Activated naive CD8-positive, alpha-beta T cell treated with anti-CD3 and anti-CD28 coated beads for 36 hours (primary cell): Measurements from ENCODE around the gene HDGFL2. TPM values are rescaled to one million over a fixed set of nuclear protein-coding genes. Genes with fewer than 3 reads are reported as not detected.

ENCODE experiments used
- DNase-seq: peaks from one replicate; pipeline ENCODE4 v3.0.0; 2021
- H3K27ac Mint-ChIP-seq: one replicate; pipeline ENCODE4 v1.8.0; 2022; ENCODE audit warnings: mild to moderate bottlenecking, moderate library complexity, mixed read lengths
- H3K27me3 Mint-ChIP-seq: one replicate; pipeline ENCODE4 v1.8.0; 2022; ENCODE audit warnings: mild to moderate bottlenecking, mixed read lengths
- H3K36me3 Mint-ChIP-seq: one replicate; pipeline ENCODE4 v1.8.0; 2021; ENCODE audit warnings: mild to moderate bottlenecking, mixed read lengths
- H3K4me1 Mint-ChIP-seq: one replicate; pipeline ENCODE4 v1.8.0; 2021; ENCODE audit warnings: mixed read lengths
- H3K4me3 Mint-ChIP-seq: one replicate; pipeline ENCODE4 v1.8.0; 2022; ENCODE audit warnings: mild to moderate bottlenecking, moderate library complexity, mixed read lengths
- H3K9me3 Mint-ChIP-seq: one replicate; pipeline ENCODE4 v1.8.0; 2022; ENCODE audit warnings: mixed read lengths
- total RNA-seq, 2 experiments: library from RNA; stranded (reverse); gene quantifications; one replicate each; pipeline ENCODE4 v1.2.3, GENCODE V29; 2021

Gene HDGFL2
- total RNA-seq, 2 experiments from 2014 or later: 45.5 to 47.0 TPM

DNA sequence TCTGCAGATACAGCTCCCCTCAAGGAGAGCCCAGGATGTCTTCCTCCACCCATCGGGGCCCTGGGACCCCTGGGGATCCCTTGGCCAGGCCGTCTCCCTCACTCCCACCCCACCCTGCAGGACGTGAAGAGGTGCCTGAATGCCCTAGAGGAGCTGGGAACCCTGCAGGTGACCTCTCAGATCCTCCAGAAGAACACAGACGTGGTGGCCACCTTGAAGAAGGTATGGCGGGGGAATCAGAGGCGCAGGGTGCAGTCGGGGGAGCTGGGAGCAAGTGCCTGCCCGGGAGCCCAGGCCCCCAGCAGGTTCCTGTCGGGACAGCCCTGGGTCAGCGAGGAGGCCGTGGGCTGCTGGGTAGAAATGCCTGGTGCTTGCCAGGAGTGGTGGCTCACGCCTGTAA is 26.6 kb downstream of the HDGFL2 start:
- no peak overlapping the region for H3K27ac Mint-ChIP-seq
- DNase-seq: no peak
- H3K9me3 Mint-ChIP-seq: no peaks in the 10 kb centered on the region
- no peaks in the 10 kb centered on the region for H3K27me3 Mint-ChIP-seq
- peaks cover 2% of the 10 kb centered on the region for H3K36me3 Mint-ChIP-seq
- H3K4me1 Mint-ChIP-seq: no peaks in the 10 kb centered on the region
- H3K4me3 Mint-ChIP-seq: no peak overlapping the region

DNA sequence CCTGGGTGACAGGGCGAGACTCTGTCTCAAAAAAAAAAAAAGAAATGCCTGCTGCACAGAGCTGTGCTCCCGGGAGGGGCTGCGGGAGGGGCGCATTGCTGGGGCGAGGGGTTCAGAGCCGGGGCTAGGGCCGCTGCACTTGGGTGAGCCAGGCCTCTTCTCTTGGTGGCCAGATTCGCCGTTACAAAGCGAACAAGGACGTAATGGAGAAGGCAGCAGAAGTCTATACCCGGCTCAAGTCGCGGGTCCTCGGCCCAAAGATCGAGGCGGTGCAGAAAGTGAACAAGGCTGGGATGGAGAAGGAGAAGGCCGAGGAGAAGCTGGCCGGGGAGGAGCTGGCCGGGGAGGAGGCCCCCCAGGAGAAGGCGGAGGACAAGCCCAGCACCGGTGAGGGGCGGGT is 27.2 kb downstream of the HDGFL2 start:
- H3K27ac Mint-ChIP-seq: no peak overlapping the region

DNA sequence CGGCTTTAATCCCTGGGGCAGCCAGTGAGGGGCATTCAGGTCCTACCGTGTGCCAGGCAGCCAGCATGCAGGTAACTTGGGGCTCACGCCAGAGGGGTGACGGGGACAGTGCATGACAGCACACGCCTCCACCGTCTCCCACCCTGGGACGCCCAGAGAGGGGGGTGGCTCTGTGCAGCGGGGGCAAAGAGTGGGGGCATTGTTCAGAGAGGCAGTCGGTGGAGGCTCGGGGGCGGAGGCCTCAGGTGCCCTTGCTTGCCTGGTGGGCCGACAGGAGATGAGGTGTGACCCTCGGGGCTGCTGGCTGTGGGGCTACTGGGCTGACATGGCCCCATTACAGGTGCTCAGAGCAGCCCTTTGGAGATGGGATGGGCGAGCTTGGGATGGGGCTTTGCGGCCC is 27.8 kb downstream of the HDGFL2 start:
- Mint-ChIP-seq H3K36me3 (no peaks in the 10 kb centered on the region), H3K4me1 (no peaks in the 10 kb centered on the region), H3K9me3 (no peaks in the 10 kb centered on the region), H3K27me3 (no peaks in the 10 kb centered on the region), H3K4me3 (no peak overlapping the region), H3K27ac (no peak overlapping the region)
- no peak for DNase-seq

More for the DNA sequence above, 27.2 kb downstream of the HDGFL2 start:
- DNase-seq: no peak
- Mint-ChIP-seq H3K4me1 (no peaks in the 10 kb centered on the region), H3K9me3 (no peaks in the 10 kb centered on the region), H3K4me3 (no peak overlapping the region), H3K36me3 (peaks cover 2% of the 10 kb centered on the region), H3K27me3 (no peaks in the 10 kb centered on the region)

DNA sequence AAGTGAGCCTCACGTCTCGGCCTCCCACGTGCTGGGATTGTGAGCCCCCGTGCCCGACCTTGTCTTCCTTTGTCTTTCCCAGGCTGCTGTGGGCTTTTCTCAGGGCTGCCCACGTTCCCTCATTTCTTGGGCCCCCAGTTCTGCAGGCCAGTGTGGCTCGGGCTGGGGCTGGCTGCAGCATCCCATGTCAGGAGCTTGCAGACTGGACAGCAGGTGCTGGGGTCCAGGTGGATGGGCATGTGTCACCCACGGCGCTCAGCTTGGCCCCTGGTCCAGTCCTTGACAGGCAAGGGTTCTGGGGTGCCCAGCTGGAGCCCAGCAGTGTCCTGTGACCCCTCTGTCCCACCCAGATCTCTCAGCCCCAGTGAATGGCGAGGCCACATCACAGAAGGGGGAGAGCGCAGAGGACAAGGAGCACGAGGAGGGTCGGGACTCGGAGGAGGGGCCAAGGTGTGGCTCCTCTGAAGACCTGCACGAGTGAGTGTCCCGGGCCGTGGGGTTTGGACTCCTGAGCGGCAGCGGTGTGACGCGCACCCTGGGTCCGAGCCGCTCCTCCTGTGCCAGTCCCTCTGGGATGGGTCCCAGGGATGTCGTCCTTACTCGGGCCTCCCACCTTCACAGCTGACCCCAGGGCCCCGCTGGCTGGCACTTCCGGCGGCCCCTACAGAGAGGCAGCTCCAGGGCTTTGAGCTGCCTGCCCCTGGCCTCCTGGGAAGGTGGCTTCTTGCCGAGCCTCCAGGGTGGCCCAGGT is 28.9 kb downstream of the HDGFL2 start:
- H3K4me3 Mint-ChIP-seq: no peak overlapping the region
- no peaks in the 10 kb centered on the region for H3K27me3 Mint-ChIP-seq
- DNase-seq: no peak
- H3K27ac Mint-ChIP-seq: no peak overlapping the region
- no peaks in the 10 kb centered on the region for H3K9me3 Mint-ChIP-seq
- peaks cover 2% of the 10 kb centered on the region for H3K36me3 Mint-ChIP-seq
- H3K4me1 Mint-ChIP-seq: no peaks in the 10 kb centered on the region

DNA sequence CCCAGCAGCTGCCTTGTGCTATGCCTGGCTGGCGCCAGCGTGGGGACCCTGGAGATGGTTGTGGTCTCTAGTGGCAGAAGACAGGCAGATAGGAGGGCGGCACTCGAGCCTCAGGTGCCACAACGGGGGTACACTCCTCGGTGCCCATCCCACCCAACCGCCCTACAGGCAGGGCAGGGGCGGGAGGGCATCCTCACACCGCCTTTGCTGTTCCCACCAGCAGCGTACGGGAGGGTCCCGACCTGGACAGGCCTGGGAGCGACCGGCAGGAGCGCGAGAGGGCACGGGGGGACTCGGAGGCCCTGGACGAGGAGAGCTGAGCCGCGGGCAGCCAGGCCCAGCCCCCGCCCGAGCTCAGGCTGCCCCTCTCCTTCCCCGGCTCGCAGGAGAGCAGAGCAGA is 29.6 kb downstream of the HDGFL2 start:
- Mint-ChIP-seq H3K4me1 (peaks cover 7% of the 10 kb centered on the region), H3K9me3 (no peaks in the 10 kb centered on the region), H3K27ac (no peak overlapping the region), H3K27me3 (no peaks in the 10 kb centered on the region), H3K4me3 (no peak overlapping the region), H3K36me3 (peaks cover 2% of the 10 kb centered on the region)
- DNase-seq: no peak

DNA sequence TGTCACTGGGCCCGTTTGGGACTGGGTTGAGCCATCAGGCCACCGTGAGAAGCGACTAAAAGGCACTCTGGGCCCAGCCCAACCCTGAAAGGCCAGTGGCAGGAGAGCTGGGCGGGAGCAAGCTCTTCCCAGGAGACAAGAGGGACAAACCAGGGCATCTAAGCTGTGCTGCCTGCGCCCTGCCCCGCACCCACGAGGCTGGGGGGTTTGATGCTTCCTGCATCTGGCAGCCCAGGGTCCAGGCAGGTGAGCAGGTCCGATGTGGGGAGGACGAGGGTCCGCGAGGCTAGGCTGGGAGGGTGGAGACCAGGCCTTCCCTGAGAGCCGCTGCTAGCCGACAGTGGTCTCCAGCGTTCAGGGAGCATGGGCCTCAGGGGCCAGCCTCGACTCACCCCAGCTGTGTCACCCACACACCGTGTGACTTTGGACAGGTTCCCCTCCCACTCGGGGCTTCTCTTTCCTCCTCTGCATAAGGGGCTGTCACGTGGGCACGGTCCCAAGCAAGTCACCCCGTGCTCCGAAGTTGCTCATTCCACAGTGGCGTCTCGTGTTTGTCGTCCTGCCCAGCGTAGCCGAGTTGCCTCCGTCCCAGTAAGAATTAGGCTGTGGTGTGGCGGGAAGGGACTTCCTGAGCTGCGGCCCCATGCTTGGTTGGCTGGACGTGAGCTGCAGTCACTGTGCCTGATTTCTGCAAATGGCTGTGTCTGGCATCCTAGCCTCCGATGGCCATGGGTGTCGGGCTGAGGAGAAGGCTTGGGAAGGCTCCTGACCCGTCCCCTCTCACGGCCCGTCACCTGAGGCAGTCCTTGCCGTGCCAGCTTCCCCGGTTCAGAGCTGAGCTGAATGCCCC is 30.4 kb downstream of the HDGFL2 start:
- H3K27me3 Mint-ChIP-seq: no peaks in the 10 kb centered on the region
- H3K27ac Mint-ChIP-seq: no peak overlapping the region
- peaks cover 2% of the 10 kb centered on the region for H3K36me3 Mint-ChIP-seq
- H3K9me3 Mint-ChIP-seq: no peaks in the 10 kb centered on the region
- DNase-seq: no peak
- peaks cover 8% of the 10 kb centered on the region for H3K4me1 Mint-ChIP-seq
- H3K4me3 Mint-ChIP-seq: no peak overlapping the region

DNA sequence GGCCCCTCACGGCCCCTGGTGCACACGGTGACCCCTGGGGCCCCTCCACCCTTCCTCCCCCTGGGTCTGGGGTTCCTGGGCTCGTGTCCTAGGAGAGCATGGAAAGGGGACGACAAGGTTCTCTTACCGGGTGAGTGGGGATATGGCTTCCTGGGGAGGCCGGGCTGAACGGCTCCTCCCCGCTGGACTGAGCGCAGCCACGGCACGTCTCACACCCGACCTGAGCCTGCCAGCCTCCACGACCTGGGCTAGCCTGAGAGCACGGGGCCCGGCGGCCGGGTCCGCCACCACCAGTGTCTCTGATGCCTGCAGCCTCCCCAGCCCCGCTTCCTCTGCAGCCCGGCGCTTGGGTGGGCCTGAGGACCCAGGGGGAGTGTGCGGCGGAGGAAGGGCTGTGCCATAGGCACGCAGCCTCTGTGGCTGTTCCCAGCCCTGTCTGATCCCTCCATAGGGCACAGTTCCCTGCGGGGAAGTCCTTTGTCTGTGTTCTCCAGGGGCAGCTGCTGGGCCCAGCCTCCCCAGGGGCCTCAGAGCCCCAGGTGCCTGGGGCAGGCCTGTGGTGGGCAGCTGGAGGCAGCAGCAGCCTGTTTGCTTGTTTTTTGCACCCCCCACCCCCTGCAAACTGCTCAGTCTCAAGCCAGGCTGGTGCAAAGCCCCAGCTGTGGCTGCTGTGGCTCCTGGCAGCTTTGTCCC is 31.2 kb downstream of the HDGFL2 start:
- Mint-ChIP-seq H3K4me1 (peaks cover 8% of the 10 kb centered on the region), H3K36me3 (peaks cover 2% of the 10 kb centered on the region)

DNA sequence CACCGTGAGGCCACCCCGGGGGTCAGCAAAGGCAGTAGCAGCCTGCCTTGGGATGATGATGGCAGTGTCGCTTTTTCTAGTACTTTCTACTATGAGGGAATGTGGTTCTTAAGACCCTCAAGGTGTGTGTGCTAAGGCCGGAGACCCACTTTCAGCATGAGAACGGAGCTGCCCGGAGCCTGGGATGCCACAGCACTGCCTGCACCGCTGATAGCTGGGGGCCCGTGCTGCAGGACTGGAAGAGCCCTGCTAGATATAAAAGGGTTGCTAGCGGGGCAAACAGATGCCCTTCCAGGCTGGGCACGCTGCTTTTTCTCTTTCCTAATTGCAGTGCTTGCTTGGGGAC is 31.7 kb downstream of the HDGFL2 start:
- DNase-seq: no peak
- H3K27ac Mint-ChIP-seq: no peak overlapping the region
- H3K9me3 Mint-ChIP-seq: no peaks in the 10 kb centered on the region
- H3K4me1 Mint-ChIP-seq: peaks cover 8% of the 10 kb centered on the region
- H3K27me3 Mint-ChIP-seq: no peaks in the 10 kb centered on the region
- no peak overlapping the region for H3K4me3 Mint-ChIP-seq
- H3K36me3 Mint-ChIP-seq: peaks cover 2% of the 10 kb centered on the region

More for the DNA sequence above, 31.2 kb downstream of the HDGFL2 start:
- H3K27me3 Mint-ChIP-seq: no peaks in the 10 kb centered on the region
- no peak for DNase-seq
- H3K9me3 Mint-ChIP-seq: no peaks in the 10 kb centered on the region
- H3K4me3 Mint-ChIP-seq: no peak overlapping the region
- no peak overlapping the region for H3K27ac Mint-ChIP-seq

DNA sequence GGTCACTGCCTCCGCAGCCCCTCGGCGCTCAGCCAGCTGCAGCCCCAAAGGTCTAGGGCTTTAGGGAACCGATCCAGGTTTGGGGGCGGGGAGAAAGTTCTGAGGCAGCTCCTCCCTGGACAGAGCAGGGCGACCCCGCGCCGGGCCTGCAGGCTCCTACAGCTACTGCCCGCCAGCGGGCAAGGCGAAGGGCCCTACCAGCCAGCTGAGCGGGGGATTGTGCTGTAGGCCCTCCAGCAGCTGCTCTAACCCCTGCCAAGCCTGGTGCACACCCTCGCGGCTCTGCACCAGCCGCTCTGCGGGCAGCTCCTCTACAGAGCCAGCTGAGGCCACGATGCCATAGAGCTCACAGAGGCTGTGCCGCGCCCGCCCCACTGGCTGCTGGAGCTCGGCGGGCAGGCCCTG is 32.2 kb downstream of the HDGFL2 start:
- H3K4me3 Mint-ChIP-seq: no peak overlapping the region
- peaks cover 8% of the 10 kb centered on the region for H3K4me1 Mint-ChIP-seq
- no peak for DNase-seq
- no peaks in the 10 kb centered on the region for H3K9me3 Mint-ChIP-seq
- peaks cover 2% of the 10 kb centered on the region for H3K36me3 Mint-ChIP-seq
- no peak overlapping the region for H3K27ac Mint-ChIP-seq
- no peaks in the 10 kb centered on the region for H3K27me3 Mint-ChIP-seq

DNA sequence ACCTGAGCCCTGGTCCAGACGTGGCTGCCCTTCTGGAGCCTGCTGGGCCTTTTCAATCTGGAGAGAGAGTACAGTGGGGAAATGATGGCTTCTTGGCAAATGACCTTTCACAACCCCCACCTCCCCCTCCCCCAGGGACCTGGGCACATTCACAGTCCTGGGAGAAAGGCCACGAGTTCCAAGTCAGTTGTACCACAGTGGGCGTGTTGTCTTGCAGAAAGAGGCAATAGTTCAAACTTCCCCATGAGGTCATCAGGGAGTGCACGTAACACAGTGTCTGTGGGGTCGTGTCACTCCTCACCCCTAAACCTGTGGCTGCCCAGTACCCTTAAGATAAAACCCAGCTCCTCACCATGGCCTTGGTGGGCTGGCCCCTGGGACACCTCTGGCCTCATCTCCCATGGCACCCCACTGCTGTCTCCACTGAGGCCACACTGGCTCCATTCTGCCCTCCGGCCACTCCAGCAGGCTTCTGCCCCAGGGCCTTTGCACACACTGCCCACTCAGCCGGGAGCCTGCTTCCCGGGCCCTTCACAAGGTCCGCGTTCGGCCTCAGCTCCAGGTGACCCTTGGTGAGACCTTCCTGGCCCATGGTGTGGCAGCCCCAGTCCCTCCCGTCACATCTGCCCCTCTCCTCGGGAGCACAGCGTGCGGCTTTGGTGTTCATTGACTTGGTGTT is 32.9 kb downstream of the HDGFL2 start:
- Mint-ChIP-seq H3K4me1 (peaks cover 8% of the 10 kb centered on the region), H3K27me3 (no peaks in the 10 kb centered on the region), H3K9me3 (no peaks in the 10 kb centered on the region), H3K4me3 (no peak overlapping the region), H3K36me3 (peaks cover 2% of the 10 kb centered on the region), H3K27ac (no peak overlapping the region)
- no peak for DNase-seq

DNA sequence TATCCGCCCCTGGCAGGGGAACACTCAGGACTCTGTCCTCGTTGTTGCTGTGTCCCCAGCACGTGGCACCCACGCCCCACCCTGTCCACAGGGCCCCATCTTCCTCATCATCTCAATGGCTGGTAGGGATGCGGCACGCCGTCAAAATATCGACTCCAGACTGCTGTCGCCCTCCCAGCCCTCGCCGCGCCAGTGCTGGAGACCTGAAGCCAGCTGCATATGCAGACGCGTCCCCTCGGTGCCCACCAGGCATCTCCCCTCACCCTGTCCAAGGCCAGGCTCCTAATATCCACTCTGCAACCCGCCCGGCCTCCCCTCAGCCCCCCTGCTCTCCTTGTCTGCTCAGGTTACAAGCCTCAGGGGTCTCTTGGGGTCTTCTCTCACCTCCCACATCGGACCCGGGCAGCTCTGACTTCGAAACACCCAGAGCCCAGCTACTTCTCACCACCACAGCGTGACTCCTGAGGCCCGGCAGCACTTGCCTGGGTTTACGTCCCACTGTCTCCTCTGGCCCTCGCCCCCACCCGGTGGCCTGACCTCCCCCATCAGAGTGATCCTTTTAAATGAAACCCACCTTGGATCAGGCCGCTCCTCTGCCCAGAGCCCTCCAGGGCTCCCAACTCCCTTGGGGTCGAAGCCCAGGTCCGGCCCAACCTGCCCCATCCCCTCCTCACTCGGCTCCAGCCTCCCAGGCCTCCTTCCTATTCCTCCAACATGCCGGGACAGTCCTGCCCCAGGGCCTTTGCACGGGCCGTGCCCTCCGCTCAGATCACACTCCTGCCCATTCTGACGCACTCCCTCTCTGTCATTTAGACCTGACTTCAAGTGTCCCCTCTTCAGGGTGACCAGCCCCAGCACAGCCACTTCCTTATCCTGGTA is 33.7 kb downstream of the HDGFL2 start:
- Mint-ChIP-seq H3K4me3 (no peak overlapping the region), H3K27me3 (no peaks in the 10 kb centered on the region), H3K4me1 (peaks cover 8% of the 10 kb centered on the region), H3K27ac (peak overlapping the region; percentile 22), H3K36me3 (peaks cover 2% of the 10 kb centered on the region), H3K9me3 (no peaks in the 10 kb centered on the region)
- DNase-seq: no peak

DNA sequence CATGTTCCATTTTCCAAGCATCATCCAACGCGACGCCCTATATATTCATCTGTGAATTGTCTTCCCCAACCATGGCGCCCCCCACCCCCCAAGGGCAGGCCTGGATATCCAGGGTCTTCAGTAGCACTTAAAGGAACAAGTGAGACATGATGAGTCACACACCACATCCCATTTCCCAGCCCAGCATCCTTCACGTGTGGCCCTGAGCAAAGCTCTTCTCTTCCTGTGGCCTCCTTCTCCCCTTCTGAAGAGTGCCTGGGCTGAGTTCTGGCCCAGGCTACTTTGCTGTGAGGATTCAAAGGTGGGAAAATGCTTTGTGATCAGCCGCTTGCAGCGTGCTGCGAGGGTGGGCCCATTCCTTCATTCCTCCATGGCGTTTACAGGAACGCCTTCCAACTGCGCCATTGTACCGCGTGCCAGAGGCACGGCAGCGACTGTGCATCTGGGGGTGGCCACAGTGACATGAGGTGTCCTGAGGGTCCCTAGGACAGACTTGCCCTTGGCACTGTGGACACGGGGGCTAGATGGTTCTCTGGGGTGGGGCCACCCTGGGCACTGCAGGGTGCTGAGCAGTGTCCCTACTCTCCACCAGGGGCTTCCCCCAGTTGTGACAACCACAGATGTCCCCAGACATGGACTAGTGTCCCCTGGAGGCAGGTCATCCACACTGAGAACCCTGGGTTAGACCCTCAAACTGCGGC is 34.5 kb downstream of the HDGFL2 start:
- H3K4me1 Mint-ChIP-seq: peaks cover 8% of the 10 kb centered on the region
- H3K27ac Mint-ChIP-seq: peak overlapping the region; percentile 5
- H3K36me3 Mint-ChIP-seq: peaks cover 2% of the 10 kb centered on the region
- no peaks in the 10 kb centered on the region for H3K9me3 Mint-ChIP-seq
- no peak overlapping the region for H3K4me3 Mint-ChIP-seq
- H3K27me3 Mint-ChIP-seq: no peaks in the 10 kb centered on the region
- DNase-seq: peak; percentile 15

DNA sequence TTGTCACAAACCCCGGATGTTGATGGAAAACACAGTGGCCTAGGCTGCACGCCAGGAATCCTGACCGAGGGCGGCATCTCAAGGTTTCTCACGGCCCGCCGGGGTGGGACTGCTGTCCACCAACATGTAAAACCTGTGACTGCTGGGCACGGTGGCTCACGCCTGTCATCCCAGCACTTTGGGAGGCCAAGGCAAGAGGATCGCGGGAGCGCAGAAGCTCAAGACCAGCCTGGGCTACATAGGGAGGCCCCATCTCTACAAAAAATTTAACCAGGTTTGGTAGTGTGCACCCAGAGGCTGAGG is 35.0 kb downstream of the HDGFL2 start:
- no peak for DNase-seq
- H3K27ac Mint-ChIP-seq: no peak overlapping the region
- no peaks in the 10 kb centered on the region for H3K9me3 Mint-ChIP-seq
- H3K27me3 Mint-ChIP-seq: no peaks in the 10 kb centered on the region
- H3K36me3 Mint-ChIP-seq: peaks cover 2% of the 10 kb centered on the region
- H3K4me3 Mint-ChIP-seq: no peak overlapping the region
- peaks cover 8% of the 10 kb centered on the region for H3K4me1 Mint-ChIP-seq

DNA sequence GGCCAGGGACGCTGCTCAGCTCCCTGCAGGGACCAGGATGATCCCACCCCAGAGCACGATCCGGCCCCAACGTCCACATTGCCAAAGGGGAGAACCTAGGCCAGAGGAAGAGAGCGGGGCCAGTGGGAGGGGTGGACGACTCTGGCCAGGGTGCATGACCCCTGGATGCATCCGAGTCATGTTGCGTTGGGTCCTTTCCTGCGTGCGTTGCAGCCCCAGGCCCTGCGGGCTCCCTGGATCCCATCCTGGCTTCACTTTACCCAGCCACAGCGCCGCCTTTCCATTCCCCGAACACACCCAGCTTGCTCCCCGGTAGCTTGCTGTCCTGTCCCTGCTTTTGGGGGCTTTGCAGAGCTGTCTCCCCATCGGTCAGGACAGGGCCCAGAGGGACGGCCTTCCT is 35.7 kb downstream of the HDGFL2 start:
- Mint-ChIP-seq H3K27me3 (no peaks in the 10 kb centered on the region), H3K4me3 (no peak overlapping the region), H3K36me3 (peaks cover 2% of the 10 kb centered on the region), H3K4me1 (peaks cover 8% of the 10 kb centered on the region), H3K9me3 (no peaks in the 10 kb centered on the region), H3K27ac (no peak overlapping the region)
- DNase-seq: no peak
